ENCODE data around the gene TMEM132C. TPM values are rescaled to one million over a fixed set of nuclear protein-coding genes. Genes with fewer than 3 reads are reported as not detected.

Gene TMEM132C
- total RNA-seq, 6 experiments from 2014 or later, result not detected

DNA sequence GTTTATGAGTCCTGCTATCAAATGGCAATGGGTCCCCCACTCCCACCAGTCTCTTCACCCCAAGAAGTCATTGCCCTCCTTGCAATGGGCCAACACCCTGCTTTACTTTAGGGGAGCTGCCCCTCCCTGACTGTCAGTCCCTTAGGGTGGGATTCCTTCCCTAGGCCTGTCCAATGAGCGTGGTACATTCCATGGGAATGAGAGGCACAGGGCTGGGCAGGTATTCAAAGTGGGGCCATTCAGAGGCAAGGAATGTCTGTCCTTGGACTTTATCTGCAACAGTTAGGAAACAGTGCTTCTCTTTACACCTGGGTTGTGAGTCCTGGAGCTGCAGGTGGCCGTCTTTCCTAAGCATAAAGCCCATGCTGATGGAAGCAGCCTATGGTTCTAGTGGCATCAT lies 40.8 kb downstream of the TMEM132C start:
- no peaks in the 10 kb centered on the region for H3K27me3 Mint-ChIP-seq (ENCODE audit: insufficient read depth)
- no peaks in the 10 kb centered on the region for H3K36me3 Mint-ChIP-seq (ENCODE audit: low read depth)
- H3K27ac Mint-ChIP-seq, result no peak overlapping the region
- TF ChIP-seq, protein P1, sequence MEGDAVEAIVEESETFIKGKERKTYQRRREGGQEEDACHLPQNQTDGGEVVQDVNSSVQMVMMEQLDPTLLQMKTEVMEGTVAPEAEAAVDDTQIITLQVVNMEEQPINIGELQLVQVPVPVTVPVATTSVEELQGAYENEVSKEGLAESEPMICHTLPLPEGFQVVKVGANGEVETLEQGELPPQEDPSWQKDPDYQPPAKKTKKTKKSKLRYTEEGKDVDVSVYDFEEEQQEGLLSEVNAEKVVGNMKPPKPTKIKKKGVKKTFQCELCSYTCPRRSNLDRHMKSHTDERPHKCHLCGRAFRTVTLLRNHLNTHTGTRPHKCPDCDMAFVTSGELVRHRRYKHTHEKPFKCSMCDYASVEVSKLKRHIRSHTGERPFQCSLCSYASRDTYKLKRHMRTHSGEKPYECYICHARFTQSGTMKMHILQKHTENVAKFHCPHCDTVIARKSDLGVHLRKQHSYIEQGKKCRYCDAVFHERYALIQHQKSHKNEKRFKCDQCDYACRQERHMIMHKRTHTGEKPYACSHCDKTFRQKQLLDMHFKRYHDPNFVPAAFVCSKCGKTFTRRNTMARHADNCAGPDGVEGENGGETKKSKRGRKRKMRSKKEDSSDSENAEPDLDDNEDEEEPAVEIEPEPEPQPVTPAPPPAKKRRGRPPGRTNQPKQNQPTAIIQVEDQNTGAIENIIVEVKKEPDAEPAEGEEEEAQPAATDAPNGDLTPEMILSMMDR (IDR thresholded peaks at IDR 0.05), result no peak
- no peaks in the 10 kb centered on the region for H3K4me1 Mint-ChIP-seq (ENCODE audit: low read depth)
- no peak for DNase-seq
- H3K4me3 Mint-ChIP-seq, result no peak overlapping the region
- H3K9me3 Mint-ChIP-seq, result peaks cover 65% of the 10 kb centered on the region

DNA sequence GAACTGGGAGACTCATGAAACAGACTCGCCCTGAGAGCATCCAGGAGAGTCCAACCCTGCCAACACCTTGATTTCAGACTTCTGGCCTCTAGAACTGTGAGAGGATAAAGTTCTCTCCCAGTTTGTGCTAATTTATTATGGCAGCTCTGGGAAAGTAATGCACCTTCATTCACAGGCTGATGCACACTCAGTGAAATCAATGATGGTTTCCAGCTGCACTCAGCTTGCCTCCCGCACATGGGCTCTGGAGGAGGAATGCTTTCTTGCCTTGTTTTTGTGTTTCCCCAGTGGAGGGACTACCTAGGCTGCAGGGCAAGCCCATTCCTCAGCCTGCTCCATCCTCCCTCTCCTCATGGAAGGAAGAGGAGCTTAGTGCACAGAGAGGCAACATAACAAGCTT lies 45.7 kb downstream of the TMEM132C start:
- Mint-ChIP-seq H3K27me3 (ENCODE audit: insufficient read depth) (no peaks in the 10 kb centered on the region), H3K9me3 (peaks cover 69% of the 10 kb centered on the region), H3K36me3 (ENCODE audit: low read depth) (no peaks in the 10 kb centered on the region), H3K4me1 (ENCODE audit: low read depth) (no peaks in the 10 kb centered on the region), H3K4me3 (no peak overlapping the region), H3K27ac (no peak overlapping the region)
- TF ChIP-seq, protein P1 (IDR thresholded peaks at IDR 0.05), result no peak
- DNase-seq, result no peak

DNA sequence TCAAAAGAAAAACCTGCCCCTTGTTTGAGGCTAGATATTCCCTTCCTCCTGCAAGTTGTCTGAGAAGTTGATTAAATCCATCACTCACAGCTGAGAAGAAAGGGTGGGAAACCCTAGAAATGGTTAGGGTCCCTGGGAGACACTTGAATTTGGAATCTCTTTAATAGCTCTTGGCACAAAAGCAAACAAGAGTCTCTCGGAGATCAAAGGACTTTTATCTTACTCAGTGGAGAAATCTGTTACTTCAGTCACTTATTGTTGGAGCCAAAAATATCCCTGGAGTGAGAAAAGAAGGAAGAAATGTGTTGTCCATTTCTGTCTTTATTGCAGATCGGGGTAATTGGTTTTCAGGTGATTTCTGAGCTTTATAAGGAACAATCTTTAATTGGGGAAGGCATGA lies 47.0 kb downstream of the TMEM132C start:
- TF ChIP-seq, protein P1 (IDR thresholded peaks at IDR 0.05), result no peak
- DNase-seq, result no peak
- no peak overlapping the region for H3K27ac Mint-ChIP-seq
- no peaks in the 10 kb centered on the region for H3K36me3 Mint-ChIP-seq (ENCODE audit: low read depth)
- no peaks in the 10 kb centered on the region for H3K4me1 Mint-ChIP-seq (ENCODE audit: low read depth)
- no peak overlapping the region for H3K4me3 Mint-ChIP-seq
- peaks cover 78% of the 10 kb centered on the region for H3K9me3 Mint-ChIP-seq
- no peaks in the 10 kb centered on the region for H3K27me3 Mint-ChIP-seq (ENCODE audit: insufficient read depth)

DNA sequence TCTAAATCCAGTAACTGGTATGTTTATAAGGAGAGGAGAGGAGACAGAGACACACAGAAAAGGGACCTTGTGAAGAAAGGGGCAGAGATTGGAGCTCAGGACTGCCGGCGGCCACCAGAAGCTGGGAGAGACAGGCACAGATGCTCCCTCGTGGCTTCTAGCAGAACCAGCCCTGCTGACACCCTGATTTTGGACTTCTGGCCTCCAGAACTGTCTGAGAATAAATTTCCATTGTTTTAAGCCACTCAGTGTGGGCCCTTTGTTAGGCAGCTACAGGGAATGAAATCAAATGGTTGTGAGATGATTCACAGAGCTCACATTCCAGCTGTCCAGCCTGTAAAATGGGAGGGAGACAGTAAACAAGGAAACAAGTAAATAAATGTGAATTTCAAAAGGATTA lies 47.6 kb downstream of the TMEM132C start:
- TF ChIP-seq, protein P1 (IDR thresholded peaks at IDR 0.05), result no peak
- peaks cover 76% of the 10 kb centered on the region for H3K9me3 Mint-ChIP-seq

DNA sequence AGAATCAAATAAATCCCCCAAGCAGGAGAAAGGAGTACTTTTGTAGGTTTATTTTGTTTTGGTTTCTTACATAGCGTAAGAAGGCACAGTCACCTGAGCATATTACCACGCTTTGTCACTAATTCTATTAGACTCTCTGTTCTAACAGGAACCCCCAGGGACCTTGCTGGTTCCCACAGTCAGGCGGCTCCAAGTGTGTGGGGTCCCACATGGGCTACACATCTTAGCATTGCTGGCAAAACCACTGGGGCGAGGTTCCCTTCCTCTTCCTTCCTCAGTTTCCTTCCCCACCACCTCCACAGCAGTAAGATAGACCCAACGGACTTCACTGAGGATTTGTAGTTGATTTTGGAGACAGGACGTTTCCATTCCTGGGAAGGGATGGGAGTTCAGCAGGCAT lies 49.1 kb downstream of the TMEM132C start:
- no peak overlapping the region for H3K4me3 Mint-ChIP-seq
- no peaks in the 10 kb centered on the region for H3K27me3 Mint-ChIP-seq (ENCODE audit: insufficient read depth)
- H3K4me1 Mint-ChIP-seq (ENCODE audit: low read depth), result no peaks in the 10 kb centered on the region
- no peak for DNase-seq
- TF ChIP-seq, protein P1 (IDR thresholded peaks at IDR 0.05), result no peak
- H3K27ac Mint-ChIP-seq, result no peak overlapping the region
- peaks cover 84% of the 10 kb centered on the region for H3K9me3 Mint-ChIP-seq
- H3K36me3 Mint-ChIP-seq (ENCODE audit: low read depth), result no peaks in the 10 kb centered on the region

More for the DNA sequence above, 47.6 kb downstream of the TMEM132C start:
- Mint-ChIP-seq H3K27ac (no peak overlapping the region), H3K27me3 (ENCODE audit: insufficient read depth) (no peaks in the 10 kb centered on the region), H3K4me1 (ENCODE audit: low read depth) (no peaks in the 10 kb centered on the region), H3K4me3 (no peak overlapping the region), H3K36me3 (ENCODE audit: low read depth) (no peaks in the 10 kb centered on the region)
- DNase-seq, result no peak

DNA sequence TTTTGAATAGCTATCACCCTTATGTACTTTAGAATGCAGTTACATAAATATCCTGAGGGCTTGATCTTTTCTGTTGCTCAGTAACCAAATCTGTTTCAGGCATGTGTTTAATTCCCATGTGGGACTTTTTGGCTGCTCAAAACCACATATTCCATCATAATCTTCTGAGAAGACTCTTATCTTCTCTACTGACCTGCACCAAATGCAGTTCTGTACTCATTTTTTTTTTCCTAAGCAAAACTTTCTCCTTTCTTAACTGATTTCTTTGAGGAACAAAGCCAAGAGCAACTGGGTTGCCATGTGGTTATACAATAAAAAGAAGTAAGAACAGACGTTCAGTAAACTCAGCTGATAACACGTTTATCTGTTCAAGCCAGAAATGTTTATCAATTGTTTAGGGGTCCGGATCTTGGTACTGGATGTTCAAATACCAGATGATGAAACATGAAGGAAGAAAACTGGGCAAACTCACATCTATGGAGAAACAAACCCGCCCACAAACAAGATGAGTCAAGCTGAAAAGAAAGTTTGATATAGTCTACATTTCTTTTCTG lies 50.1 kb downstream of the TMEM132C start:
- Mint-ChIP-seq H3K9me3 (peaks cover 84% of the 10 kb centered on the region), H3K4me3 (no peak overlapping the region), H3K4me1 (ENCODE audit: low read depth) (no peaks in the 10 kb centered on the region), H3K36me3 (ENCODE audit: low read depth) (no peaks in the 10 kb centered on the region), H3K27me3 (ENCODE audit: insufficient read depth) (no peaks in the 10 kb centered on the region), H3K27ac (no peak overlapping the region)
- DNase-seq, result no peak
- TF ChIP-seq, protein P1 (IDR thresholded peaks at IDR 0.05), result no peak

All from HFFc6 (cell line).